Endodermal cell (in vitro differentiated cells): Measurements from ENCODE around the gene KRTAP5-4. TPM values are rescaled to one million over a fixed set of nuclear protein-coding genes. Genes with fewer than 3 reads are reported as not detected.

ENCODE experiments used
- DNase-seq: peaks from one replicate; pipeline ENCODE4 v3.0.0-alpha.2; 2017
- H3K27ac ChIP-seq: 2 replicates; pipeline ENCODE4 v1.5.1; 2013; ENCODE audit warnings: mild to moderate bottlenecking, low read depth, low read length, moderate library complexity
- H3K27me3 ChIP-seq: 2 replicates; pipeline ENCODE4 v1.6.1; 2013; ENCODE audit warnings: mild to moderate bottlenecking, low read length, moderate library complexity; ENCODE audit not compliant: insufficient read depth, control insufficient read depth, poor library complexity, severe bottlenecking
- H3K36me3 ChIP-seq: 2 replicates; pipeline ENCODE4 v1.7.0; 2013; ENCODE audit warnings: mild to moderate bottlenecking, low read length, moderate library complexity; ENCODE audit not compliant: control insufficient read depth, insufficient read depth
- H3K4me1 ChIP-seq: one replicate; pipeline ENCODE4 v1.7.0; 2013; ENCODE audit warnings: low read length; ENCODE audit not compliant: control insufficient read depth, insufficient read depth
- H3K4me3 ChIP-seq: 2 replicates; pipeline ENCODE4 v1.5.1; 2013; ENCODE audit warnings: mild to moderate bottlenecking, low read length, moderate library complexity
- H3K9ac ChIP-seq: 2 replicates; pipeline ENCODE4 v1.6.1; 2013; ENCODE audit warnings: mild to moderate bottlenecking, low read length, moderate library complexity; ENCODE audit not compliant: poor library complexity, severe bottlenecking; ENCODE audit errors: extremely low read depth
- H3K9me3 ChIP-seq: 2 replicates; pipeline ENCODE4 v1.6.1; 2013; ENCODE audit warnings: mild to moderate bottlenecking, low read length, moderate library complexity; ENCODE audit not compliant: control insufficient read depth
- H3K27ac Mint-ChIP-seq: 2 replicates; pipeline ENCODE4 v1.8.0; 2020; ENCODE audit warnings: mixed read lengths
- H3K27me3 Mint-ChIP-seq: 2 replicates; pipeline ENCODE4 v1.8.0; 2021; ENCODE audit warnings: mild to moderate bottlenecking, mixed read lengths; ENCODE audit not compliant: insufficient read depth
- H3K36me3 Mint-ChIP-seq: 2 replicates; pipeline ENCODE4 v1.8.0; 2020; ENCODE audit warnings: low read depth, mixed read lengths
- H3K4me1 Mint-ChIP-seq: 2 replicates; pipeline ENCODE4 v1.8.0; 2020; ENCODE audit warnings: mixed read lengths
- H3K4me3 Mint-ChIP-seq: 2 replicates; pipeline ENCODE4 v1.8.0; 2020; ENCODE audit warnings: mild to moderate bottlenecking, moderate library complexity, mixed read lengths
- H3K9me3 Mint-ChIP-seq: 2 replicates; pipeline ENCODE4 v1.8.0; 2020; ENCODE audit warnings: mild to moderate bottlenecking, mixed read lengths
- WGBS, 2 experiments: methylation state at CpG; one replicate each; pipeline versions ENCODE4 v1.1.5 to v1.1.7; 2013; ENCODE audit warnings: missing lambda C conversion rate in 2 of 2, mixed read lengths in 1 of 2; ENCODE audit not compliant: insufficient coverage in 1 of 2, insufficient read length in 1 of 2; 5-methylcytosine and 5-hydroxymethylcytosine counted together
- total RNA-seq, 2 donors: library from RNA; stranded (reverse); fragmentation: NEBNext Ultra II Directional in 1 of 2; extraction: Animal tissue kit (Norgen Biotek cat#: 25700) in 1 of 2; gene quantifications; 2 replicates in 1 of 2; 3 replicates in 1 of 2; pipeline ENCODE4 v1.2.1, GENCODE V29; 2021
- TF ChIP-seq, protein P1 (sequence below): fragments of 200-600 bp; sonication (generic); conservative IDR thresholded peaks from 2 replicates; pipeline ENCODE4 v1.5.0; 2021; ENCODE audit warnings: antibody characterized with exemption, mild to moderate bottlenecking

The KRTAP5-4 gene
- total RNA-seq, 2 donors from 2014 or later, result not detected

DNA sequence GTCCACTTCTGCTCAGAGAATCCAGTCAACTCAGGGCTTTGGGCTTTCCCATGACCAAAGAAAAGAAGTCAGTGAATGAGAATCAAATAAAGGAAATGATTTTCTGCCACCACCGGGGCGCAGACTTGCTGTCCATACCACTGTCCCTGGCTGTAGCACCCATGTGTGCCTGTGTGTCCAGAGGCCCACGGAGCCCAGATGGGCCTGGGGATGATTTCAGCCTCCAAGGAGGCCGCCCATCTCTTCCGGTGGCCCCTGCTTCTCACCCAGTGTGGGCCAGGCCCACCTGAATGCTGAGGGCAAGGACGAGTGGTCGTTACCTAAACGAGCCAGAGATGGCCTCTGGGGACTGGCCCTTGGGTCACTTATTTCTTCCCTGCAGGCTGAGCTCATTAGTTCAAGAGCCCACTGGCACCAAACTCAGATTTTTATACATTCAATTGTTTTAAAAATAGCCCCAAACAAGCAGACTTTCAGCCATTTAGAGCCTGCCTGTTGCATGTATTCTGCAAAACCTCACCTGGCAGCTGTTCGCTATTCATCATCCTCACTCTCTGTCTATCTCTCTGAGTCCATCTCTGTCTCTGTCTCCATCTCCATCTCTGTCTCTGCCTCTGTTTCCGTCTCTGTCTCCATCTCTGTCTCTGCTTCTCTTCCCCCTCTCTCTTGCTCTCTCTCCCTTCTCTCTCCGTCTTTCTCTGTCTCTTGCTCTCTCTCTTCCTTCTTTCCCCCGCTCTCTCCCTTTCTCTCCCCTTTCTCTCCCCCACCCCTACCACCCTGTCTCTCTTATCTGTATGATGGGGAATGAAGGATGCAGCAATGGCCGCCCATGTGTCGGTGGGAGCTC lies 31.8 kb upstream of the KRTAP5-4 start:
- H3K27me3 Mint-ChIP-seq, result peaks cover 67% of the 10 kb centered on the region
- no peaks in the 10 kb centered on the region for H3K9me3 Mint-ChIP-seq
- 89 to 90% methylated on average over 7 to 14 of the region's 14 CpGs for WGBS, 2 experiments
- H3K4me3 Mint-ChIP-seq, result no peak overlapping the region
- TF ChIP-seq, protein P1, sequence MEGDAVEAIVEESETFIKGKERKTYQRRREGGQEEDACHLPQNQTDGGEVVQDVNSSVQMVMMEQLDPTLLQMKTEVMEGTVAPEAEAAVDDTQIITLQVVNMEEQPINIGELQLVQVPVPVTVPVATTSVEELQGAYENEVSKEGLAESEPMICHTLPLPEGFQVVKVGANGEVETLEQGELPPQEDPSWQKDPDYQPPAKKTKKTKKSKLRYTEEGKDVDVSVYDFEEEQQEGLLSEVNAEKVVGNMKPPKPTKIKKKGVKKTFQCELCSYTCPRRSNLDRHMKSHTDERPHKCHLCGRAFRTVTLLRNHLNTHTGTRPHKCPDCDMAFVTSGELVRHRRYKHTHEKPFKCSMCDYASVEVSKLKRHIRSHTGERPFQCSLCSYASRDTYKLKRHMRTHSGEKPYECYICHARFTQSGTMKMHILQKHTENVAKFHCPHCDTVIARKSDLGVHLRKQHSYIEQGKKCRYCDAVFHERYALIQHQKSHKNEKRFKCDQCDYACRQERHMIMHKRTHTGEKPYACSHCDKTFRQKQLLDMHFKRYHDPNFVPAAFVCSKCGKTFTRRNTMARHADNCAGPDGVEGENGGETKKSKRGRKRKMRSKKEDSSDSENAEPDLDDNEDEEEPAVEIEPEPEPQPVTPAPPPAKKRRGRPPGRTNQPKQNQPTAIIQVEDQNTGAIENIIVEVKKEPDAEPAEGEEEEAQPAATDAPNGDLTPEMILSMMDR, result no peak
- no peak overlapping the region for H3K27ac Mint-ChIP-seq
- Histone ChIP-seq H3K9ac (no peak overlapping the region), H3K4me3 (no peak overlapping the region), H3K27ac (no peak overlapping the region), H3K4me1 (no peaks in the 10 kb centered on the region), H3K36me3 (no peaks in the 10 kb centered on the region), H3K9me3 (no peaks in the 10 kb centered on the region), H3K27me3 (peaks cover 69% of the 10 kb centered on the region)
- no peaks in the 10 kb centered on the region for H3K4me1 Mint-ChIP-seq
- no peak for DNase-seq
- H3K36me3 Mint-ChIP-seq, result no peaks in the 10 kb centered on the region

DNA sequence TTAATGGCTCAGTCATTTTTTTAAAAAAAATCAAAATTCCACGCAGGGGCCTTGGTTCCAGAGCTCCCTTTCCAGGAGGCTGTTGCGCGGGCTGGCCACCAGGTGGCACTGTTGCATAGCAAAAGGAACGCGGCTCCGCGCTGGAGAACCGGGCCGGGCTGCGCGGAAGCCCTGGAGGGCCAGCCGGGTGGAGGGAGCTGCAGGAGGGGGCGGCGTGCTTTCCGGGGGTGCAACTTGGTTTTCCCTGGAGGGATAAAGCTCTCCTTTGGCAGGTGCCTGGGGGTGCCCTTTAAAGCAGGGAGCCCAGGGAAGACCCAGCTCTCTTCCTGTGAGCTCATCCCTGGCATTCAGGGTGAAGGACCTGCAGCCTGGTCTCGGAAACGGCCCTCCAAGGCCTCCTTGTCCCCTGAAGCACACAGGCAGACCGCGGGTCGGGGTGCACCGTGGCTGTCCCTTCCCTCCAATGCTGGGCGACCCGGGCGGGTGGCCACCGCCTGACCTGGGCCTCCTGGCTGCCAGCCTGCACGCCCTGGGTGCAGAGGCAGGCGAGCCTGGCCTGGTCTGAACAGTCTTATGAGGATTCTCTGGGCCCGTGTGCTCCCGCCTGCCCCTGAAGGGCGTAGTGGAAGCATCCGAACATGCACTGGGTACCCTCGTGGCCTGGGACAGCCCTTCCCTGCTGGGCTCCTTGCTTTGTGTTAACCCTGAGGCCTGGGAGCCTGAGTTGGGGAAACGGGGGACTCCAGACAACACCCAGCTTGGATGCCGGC lies 31.0 kb upstream of the KRTAP5-4 start:
- peak; percentile 91 for DNase-seq
- TF ChIP-seq, protein P1, result peak; percentile 99
- Histone ChIP-seq H3K9ac (no peak overlapping the region), H3K36me3 (no peaks in the 10 kb centered on the region), H3K4me1 (no peaks in the 10 kb centered on the region), H3K4me3 (no peak overlapping the region), H3K27ac (no peak overlapping the region), H3K27me3 (peaks cover 69% of the 10 kb centered on the region), H3K9me3 (no peaks in the 10 kb centered on the region)
- no peak overlapping the region for H3K27ac Mint-ChIP-seq
- H3K36me3 Mint-ChIP-seq, result no peaks in the 10 kb centered on the region
- peaks cover 68% of the 10 kb centered on the region for H3K27me3 Mint-ChIP-seq
- WGBS, 2 experiments, result 40 to 54% methylated on average over 13 to 34 of the region's 34 CpGs
- H3K9me3 Mint-ChIP-seq, result no peaks in the 10 kb centered on the region
- no peak overlapping the region for H3K4me3 Mint-ChIP-seq
- H3K4me1 Mint-ChIP-seq, result no peaks in the 10 kb centered on the region

DNA sequence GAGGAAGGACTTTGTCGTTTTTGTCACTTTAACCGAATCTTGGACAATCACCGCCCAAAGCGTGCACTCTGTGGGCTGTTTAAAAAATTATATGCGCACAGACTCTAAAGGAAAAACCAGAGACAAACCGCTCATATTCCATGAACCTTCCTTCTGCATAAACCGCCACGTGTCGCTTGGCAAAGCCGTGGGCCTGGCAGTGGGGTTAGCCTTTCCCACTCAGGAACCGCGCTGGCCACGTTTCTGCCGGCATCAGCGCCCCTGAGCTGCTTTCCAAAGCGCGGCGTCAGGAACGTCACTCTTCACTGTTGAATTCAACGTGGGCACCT lies 30.5 kb upstream of the KRTAP5-4 start:
- Histone ChIP-seq H3K9me3 (no peaks in the 10 kb centered on the region), H3K4me1 (no peaks in the 10 kb centered on the region), H3K9ac (no peak overlapping the region), H3K36me3 (no peaks in the 10 kb centered on the region), H3K27ac (no peak overlapping the region), H3K4me3 (no peak overlapping the region), H3K27me3 (peaks cover 69% of the 10 kb centered on the region)
- no peaks in the 10 kb centered on the region for H3K9me3 Mint-ChIP-seq
- H3K36me3 Mint-ChIP-seq, result no peaks in the 10 kb centered on the region
- H3K27me3 Mint-ChIP-seq, result peaks cover 66% of the 10 kb centered on the region
- no peak overlapping the region for H3K27ac Mint-ChIP-seq
- 48 to 61% methylated on average over 15 to 20 of the region's 20 CpGs for WGBS, 2 experiments
- no peak for DNase-seq
- TF ChIP-seq, protein P1, result no peak
- H3K4me3 Mint-ChIP-seq, result no peak overlapping the region
- H3K4me1 Mint-ChIP-seq, result no peaks in the 10 kb centered on the region
